ENCODE results near the gene PPIB. TPM values are rescaled to one million over a fixed set of nuclear protein-coding genes. Genes with fewer than 3 reads are reported as not detected.

Gene PPIB
- total and polyA plus RNA-seq, 9 of the 15 experiments (the other 6 are each of a cell fraction or from before 2014, with no cell fraction given) = 306 to 746 (median 439) TPM

- in situ Hi-C loops (cut with MboI) = no loop called here
- H3K9me1 ChIP-seq (ENCODE audit: control insufficient read depth, insufficient read depth, low read length) = no peaks in the 10 kb centered on the region
- H3K36me3 ChIP-seq (ENCODE audit: control insufficient read depth, insufficient read depth, low read length) = peaks cover 67% of the 10 kb centered on the region
- H3K27me3 ChIP-seq (ENCODE audit: control insufficient read depth in 2 of 2, insufficient read depth in 2 of 2, low read length in 2 of 2) = no peaks in the 10 kb centered on the region
- intact Hi-C loops (cut with micrococcal nuclease) = no loop called here
- H3K4me3 ChIP-seq = no peak overlapping the region
- no peak overlapping the region for H3K27ac ChIP-seq (ENCODE audit: extremely low read depth, low read depth, low read length)
- POLR2A ChIA-PET = interaction anchor here (0.6 to 1.0 kb wide), 3 partner anchors 8 to 43 kb away, joined by 3 to 8 read pairs (median 3); partner anchors contain the start of gene SNX1
- no peak overlapping the region for H3K9ac ChIP-seq (ENCODE audit: insufficient read depth in 1 of 2, low read depth in 2 of 2, low read length in 2 of 2)
- ATAC-seq (peak; percentile 31), FAIRE-seq (no peak), DNase-seq (ENCODE audit: extremely low read depth in 1 of 4, low spot score in 3 of 4) (no peak)
- no peaks in the 10 kb centered on the region for H3K79me2 ChIP-seq (ENCODE audit: control insufficient read depth, insufficient read depth, low read length)
- peaks cover 18% of the 10 kb centered on the region; the same call in 1 of the 2 replicates for H4K20me1 ChIP-seq (replicated peaks; ENCODE audit: control insufficient read depth, insufficient read depth, low read length)
- H3K4me2 ChIP-seq (ENCODE audit: insufficient read depth, low read length) = no peak overlapping the region
- no peak overlapping the region for H2AFZ ChIP-seq (ENCODE audit: low read depth, low read length)
- BruUV-seq (replicated peaks) = no TSS peak
- H3K9me3 ChIP-seq (replicated peaks; ENCODE audit: control insufficient read depth, insufficient read depth, low read depth, low read length) = no peaks in the 10 kb centered on the region
- WGBS (ENCODE audit: insufficient coverage, low coverage, missing lambda C conversion rate) = 53% methylated on average over 4 of the region's 4 CpGs
- H3K4me1 ChIP-seq (replicated peaks in 1 of 2; ENCODE audit: control insufficient read depth in 2 of 2, insufficient read depth in 2 of 2, low read length in 2 of 2) = peaks cover 16 to 29% of the 10 kb centered on the region in 2 experiments; a peak in 4 of 5 replicates
- CTCF ChIA-PET (ENCODE audit: low intra/inter-chr PET ratio) = no interaction called here
- TF ChIP-seq MLLT1 (IDR thresholded peaks at IDR 0.05) (no peak), SNAPC5 (CRISPR knock-in tag; IDR thresholded peaks at IDR 0.05) (no peak), TCF3 (CRISPR knock-in tag; IDR thresholded peaks at IDR 0.05) (0 out of 2 replicates have a peak, but pooled peaks have one; percentile 28), ARID1B (IDR thresholded peaks at IDR 0.05) (0 out of 2 replicates have a peak, but pooled peaks have one; percentile 21), CBFA2T3 (IDR thresholded peaks at IDR 0.05) (peak; percentile 62), E2F4 (CRISPR knock-in tag; IDR thresholded peaks at IDR 0.05; ENCODE audit: low read depth) (no peak), ZNF449 (CRISPR knock-in tag; IDR thresholded peaks at IDR 0.05) (no peak), TAL1 (IDR thresholded peaks at IDR 0.05) (peak; percentile 45; the same call in 1 of the 2 replicates), PTBP1 (IDR thresholded peaks at IDR 0.05; ENCODE audit: low read depth, low read length) (no peak), NR3C1 (CRISPR knock-in tag; IDR thresholded peaks at IDR 0.05) (no peak), BRF1 (IDR thresholded peaks at IDR 0.05; ENCODE audit: borderline replicate concordance, extremely low read depth, insufficient read length) (no peak), TEAD4 (IDR thresholded peaks at IDR 0.05; ENCODE audit: low read length) (0 out of 2 replicates have a peak, but pooled peaks have one; percentile 35), TEAD4 (CRISPR knock-in tag; IDR thresholded peaks at IDR 0.05; ENCODE audit: borderline replicate concordance) (no peak)
These were observed 24.4 kb downstream of the PPIB start for GRCh38 chr15:64138331-64138941.

Data from K562 (cell line).